GM10266 (cell line): Measurements from ENCODE around the gene GIMAP5.

ENCODE experiments used
- DNase-seq: peaks from one replicate; pipeline ENCODE4 v3.0.0; 2012; ENCODE audit errors: extremely low spot score
- TF ChIP-seq, protein P1 (sequence below): IDR thresholded peaks from 2 replicates; pipeline ENCODE4 v1.5.1; 2012; ENCODE audit warnings: mild to moderate bottlenecking, low read depth; ENCODE audit not compliant: control insufficient read depth, insufficient read depth; ENCODE audit errors: missing control alignments

Gene GIMAP5

DNA sequence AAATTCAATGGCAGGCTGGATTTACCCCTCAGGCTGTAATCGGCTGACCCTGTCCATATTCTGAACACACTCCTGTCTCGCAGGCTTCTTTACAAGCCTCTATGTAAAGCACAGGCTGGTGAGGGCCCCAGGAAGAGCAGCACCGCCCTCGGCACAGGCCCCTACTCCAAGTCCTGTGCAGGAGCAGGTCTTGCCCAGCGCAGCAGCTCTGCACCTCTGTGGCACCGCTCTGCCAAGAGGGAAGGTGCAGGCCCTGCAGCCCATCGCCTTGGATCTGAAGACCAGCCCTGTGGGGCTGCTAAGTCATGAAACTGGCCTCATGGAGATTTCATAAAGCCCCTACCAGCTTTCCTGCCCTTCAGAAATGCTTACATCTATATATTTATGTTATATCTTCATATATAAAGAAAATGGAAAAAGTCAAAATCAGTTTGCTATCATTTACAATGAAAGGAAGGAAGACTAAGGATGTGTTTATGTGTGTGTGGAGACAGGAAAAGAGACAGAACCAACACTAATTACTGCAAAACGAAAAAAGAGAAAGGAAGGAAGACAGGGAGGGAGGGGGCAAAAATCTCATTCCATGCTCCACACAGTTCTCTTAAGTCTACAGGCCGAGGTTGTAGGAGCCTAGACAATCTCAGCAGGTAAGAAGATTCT is 53.3 kb downstream of the GIMAP5 start:
- DNase-seq: no peak
- TF ChIP-seq, protein P1, sequence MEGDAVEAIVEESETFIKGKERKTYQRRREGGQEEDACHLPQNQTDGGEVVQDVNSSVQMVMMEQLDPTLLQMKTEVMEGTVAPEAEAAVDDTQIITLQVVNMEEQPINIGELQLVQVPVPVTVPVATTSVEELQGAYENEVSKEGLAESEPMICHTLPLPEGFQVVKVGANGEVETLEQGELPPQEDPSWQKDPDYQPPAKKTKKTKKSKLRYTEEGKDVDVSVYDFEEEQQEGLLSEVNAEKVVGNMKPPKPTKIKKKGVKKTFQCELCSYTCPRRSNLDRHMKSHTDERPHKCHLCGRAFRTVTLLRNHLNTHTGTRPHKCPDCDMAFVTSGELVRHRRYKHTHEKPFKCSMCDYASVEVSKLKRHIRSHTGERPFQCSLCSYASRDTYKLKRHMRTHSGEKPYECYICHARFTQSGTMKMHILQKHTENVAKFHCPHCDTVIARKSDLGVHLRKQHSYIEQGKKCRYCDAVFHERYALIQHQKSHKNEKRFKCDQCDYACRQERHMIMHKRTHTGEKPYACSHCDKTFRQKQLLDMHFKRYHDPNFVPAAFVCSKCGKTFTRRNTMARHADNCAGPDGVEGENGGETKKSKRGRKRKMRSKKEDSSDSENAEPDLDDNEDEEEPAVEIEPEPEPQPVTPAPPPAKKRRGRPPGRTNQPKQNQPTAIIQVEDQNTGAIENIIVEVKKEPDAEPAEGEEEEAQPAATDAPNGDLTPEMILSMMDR: no peak

GRCh38 chr7:150791304-150791703 is 54.1 kb downstream of the GIMAP5 start:
- TF ChIP-seq, protein P1: no peak
- DNase-seq: no peak

DNA sequence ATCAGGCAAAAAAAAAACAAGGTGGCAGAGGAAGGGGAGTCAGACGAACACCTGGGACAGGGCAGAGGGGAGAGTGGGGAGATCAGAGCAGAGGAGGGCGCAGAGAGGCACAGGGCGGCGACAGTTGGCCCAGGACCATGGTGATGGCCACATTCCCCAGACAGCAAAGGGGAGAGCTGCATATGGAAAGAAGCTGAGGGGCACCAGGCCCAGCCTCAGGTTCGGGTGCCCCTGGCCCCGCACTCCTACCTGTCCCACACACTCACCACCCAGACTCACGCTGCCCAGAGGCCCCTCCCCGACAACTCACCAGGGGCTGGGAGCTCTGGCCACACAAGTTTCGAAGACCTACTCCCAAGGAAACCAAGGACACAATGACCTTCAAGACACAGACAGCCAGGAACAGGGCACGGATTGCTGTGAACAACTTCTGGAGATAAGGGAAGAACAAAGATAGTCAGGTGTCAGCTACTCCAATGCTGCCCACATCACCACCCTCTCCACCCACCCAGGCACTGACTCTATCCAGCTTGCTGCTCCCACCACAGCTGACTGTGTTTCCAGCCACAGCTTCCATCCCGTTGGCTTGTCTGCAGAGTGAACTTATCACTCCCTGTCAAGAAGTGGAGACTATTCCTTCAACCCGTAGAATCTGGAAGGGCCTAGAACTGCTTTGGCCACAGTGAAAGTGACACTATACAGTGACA is 54.7 kb downstream of the GIMAP5 start:
- TF ChIP-seq, protein P1: no peak
- no peak for DNase-seq
